ENCODE data around the gene PRPS2.

Gene PRPS2

GRCh38 chrX:12825801-12826200, 34.6 kb downstream of the PRPS2 start:
- Histone ChIP-seq H3K4me3 (no peak overlapping the region), H3K27ac (no peak overlapping the region)
- no peak for TF ChIP-seq CTCF (IDR thresholded peaks at IDR 0.05)
- DNase-seq (ENCODE audit: low spot score): no peak

GRCh38 chrX:12843061-12843667, 52.0 kb downstream of the PRPS2 start:
- DNase-seq (ENCODE audit: low spot score): no peak
- no peak for TF ChIP-seq CTCF (IDR thresholded peaks at IDR 0.05)
- Histone ChIP-seq H3K4me3 (no peak overlapping the region), H3K27ac (no peak overlapping the region)

GRCh38 chrX:12843668-12844279, 52.6 kb downstream of the PRPS2 start:
- Histone ChIP-seq H3K4me3 (no peak overlapping the region), H3K27ac (no peak overlapping the region)
- DNase-seq (ENCODE audit: low spot score): no peak
- TF ChIP-seq CTCF (IDR thresholded peaks at IDR 0.05): no peak

- no peak for TF ChIP-seq CTCF (IDR thresholded peaks at IDR 0.05)
- Histone ChIP-seq H3K4me3 (no peak overlapping the region), H3K27ac (no peak overlapping the region)
- no peak for DNase-seq (ENCODE audit: low spot score)
These were observed 53.1 kb downstream of the PRPS2 start for GRCh38 chrX:12844319-12844718.

GRCh38 chrX:12865359-12865758, 74.1 kb downstream of the PRPS2 start:
- no peak for TF ChIP-seq CTCF (IDR thresholded peaks at IDR 0.05)
- Histone ChIP-seq H3K27ac (no peak overlapping the region), H3K4me3 (no peak overlapping the region)
- DNase-seq (ENCODE audit: low spot score): no peak

GRCh38 chrX:12866451-12867377, 75.5 kb downstream of the PRPS2 start, which contains the start of gene TLR7:
Gene TLR7, plus strand, starts transcription at chrX:12867072. Its CDS starts 507 bp downstream, at chrX:12867579.
- no peak for TF ChIP-seq CTCF (IDR thresholded peaks at IDR 0.05)
- H3K27ac ChIP-seq: no peak within 1 kb of the TSS
- no peak within 1 kb of the TSS for H3K4me3 ChIP-seq
- no peak for DNase-seq (ENCODE audit: low spot score)

All from coronary artery (tissue), 2 donors.